CD14-positive monocyte (primary cell): ENCODE results near the gene ZNF511. TPM values are rescaled to one million over a fixed set of nuclear protein-coding genes. Genes with fewer than 3 reads are reported as not detected.

ENCODE experiments used
- DNase-seq, 3 donors: peaks; one replicate each; pipeline ENCODE4 v3.0.0-alpha.2; 2011 to 2022
- H2AFZ ChIP-seq: 2 replicates; pipeline ENCODE4 v1.6.0; 2012; ENCODE audit warnings: mild to moderate bottlenecking, low read depth, low read length, inconsistent platforms; ENCODE audit not compliant: insufficient read depth, poor library complexity, severe bottlenecking
- H3K27ac ChIP-seq, 2 donors: 1 replicate in 1 of 2; 2 replicates in 1 of 2; pipeline ENCODE4 v1.5.1; 2012 to 2013; ENCODE audit warnings: low read length in 2 of 2, control low read depth in 1 of 2, inconsistent platforms in 1 of 2, low read depth in 1 of 2, mild to moderate bottlenecking in 1 of 2
- H3K27me3 ChIP-seq, 2 donors: one replicate each; pipeline versions ENCODE4 v1.6.0 to v1.6.1; 2011 to 2013; ENCODE audit warnings: low read length in 2 of 2; ENCODE audit not compliant: control insufficient read depth in 2 of 2, insufficient read depth in 2 of 2
- H3K36me3 ChIP-seq, 2 donors: replicated peaks in 1 of 2; 1 replicate in 1 of 2; 2 replicates in 1 of 2; pipeline versions ENCODE4 v1.5.1 to v1.6.1; 2012 to 2013; ENCODE audit warnings: low read length in 2 of 2, control low read depth in 1 of 2, inconsistent platforms in 1 of 2, mild to moderate bottlenecking in 1 of 2; ENCODE audit not compliant: insufficient read depth in 2 of 2, control insufficient read depth in 1 of 2
- H3K4me1 ChIP-seq, 2 donors: 1 replicate in 1 of 2; 2 replicates in 1 of 2; pipeline versions ENCODE4 v1.5.1 to v1.6.1; 2012 to 2013; ENCODE audit warnings: low read length in 2 of 2, control low read depth in 1 of 2, inconsistent platforms in 1 of 2, mild to moderate bottlenecking in 1 of 2, moderate library complexity in 1 of 2; ENCODE audit not compliant: insufficient read depth in 2 of 2, control insufficient read depth in 1 of 2
- H3K4me2 ChIP-seq: replicated peaks from 2 replicates; pipeline ENCODE3; 2012; ENCODE audit warnings: low read length, moderate library complexity, mild to moderate bottlenecking; ENCODE audit not compliant: poor library complexity, severe bottlenecking; ENCODE audit errors: extremely low read depth
- H3K4me3 ChIP-seq, 3 experiments: fragments of 200-600 bp in 1 of 3; sonication (generic) in 1 of 3; replicated peaks in 1 of 3; 1 replicate in 2 of 3; 2 replicates in 1 of 3; pipeline ENCODE4 v1.5.1; 2011 to 2013; ENCODE audit warnings: low read length in 3 of 3, mild to moderate bottlenecking in 3 of 3, control low read depth in 2 of 3, low read depth in 2 of 3, inconsistent platforms in 1 of 3, moderate library complexity in 1 of 3
- H3K79me2 ChIP-seq: 2 replicates; pipeline ENCODE4 v1.6.0; 2012; ENCODE audit warnings: mild to moderate bottlenecking, control low read depth, inconsistent platforms, low read length, moderate library complexity; ENCODE audit not compliant: insufficient read depth
- H3K9ac ChIP-seq: 2 replicates; pipeline ENCODE4 v1.6.0; 2017; ENCODE audit warnings: low read length, mild to moderate bottlenecking; ENCODE audit not compliant: insufficient read depth, poor library complexity, severe bottlenecking
- H3K9me3 ChIP-seq, 2 donors: replicated peaks in 1 of 2; 1 replicate in 1 of 2; 2 replicates in 1 of 2; pipeline versions ENCODE4 v1.5.1 to v1.6.1; 2012 to 2013; ENCODE audit warnings: low read length in 2 of 2, control low read depth in 1 of 2; ENCODE audit not compliant: control insufficient read depth in 1 of 2, insufficient read depth in 1 of 2
- H4K20me1 ChIP-seq: 2 replicates; pipeline ENCODE4 v1.6.0; 2012; ENCODE audit warnings: mild to moderate bottlenecking, low read length, control low read depth, moderate library complexity; ENCODE audit not compliant: insufficient read depth
- H3K27ac Mint-ChIP-seq, 7 donors: one replicate each; pipeline ENCODE4 v1.8.0; 2020; ENCODE audit warnings: mild to moderate bottlenecking in 7 of 7, mixed read lengths in 7 of 7, moderate library complexity in 6 of 7, inconsistent platforms in 2 of 7
- H3K27me3 Mint-ChIP-seq, 3 donors: one replicate each; pipeline ENCODE4 v1.8.0; 2021 to 2022; ENCODE audit warnings: low read depth in 3 of 3, mild to moderate bottlenecking in 3 of 3, mixed read lengths in 3 of 3, moderate library complexity in 3 of 3, inconsistent platforms in 1 of 3
- H3K36me3 Mint-ChIP-seq, 2 donors: one replicate each; pipeline ENCODE4 v1.8.0; 2020; ENCODE audit warnings: mixed read lengths in 2 of 2, inconsistent platforms in 1 of 2, mild to moderate bottlenecking in 1 of 2
- H3K4me1 Mint-ChIP-seq: one replicate; pipeline ENCODE4 v1.8.0; 2020; ENCODE audit warnings: mild to moderate bottlenecking, mixed read lengths
- H3K4me3 Mint-ChIP-seq, 2 donors: one replicate each; pipeline ENCODE4 v1.8.0; 2020; ENCODE audit warnings: mild to moderate bottlenecking in 2 of 2, mixed read lengths in 2 of 2, moderate library complexity in 1 of 2
- H3K9me3 Mint-ChIP-seq, 7 donors: one replicate each; pipeline ENCODE4 v1.8.0; 2020 to 2022; ENCODE audit warnings: mixed read lengths in 7 of 7, mild to moderate bottlenecking in 6 of 7, moderate library complexity in 6 of 7, inconsistent platforms in 2 of 7
- CTCF ChIP-seq: fragments of 200-600 bp; IDR thresholded peaks from one replicate; pipeline ENCODE4 v1.8.0; 2022; ENCODE audit warnings: antibody characterized with exemption, mild to moderate bottlenecking
- WGBS: methylation state at CpG from one replicate; pipeline ENCODE4 v1.1.5; 2013; ENCODE audit warnings: missing lambda C conversion rate; ENCODE audit not compliant: insufficient coverage; 5-methylcytosine and 5-hydroxymethylcytosine counted together
- intact Hi-C, 2 donors: fragments of 100-400 bp; cut with micrococcal nuclease; formaldehyde crosslinking; loops; one replicate each; pipeline versions ENCODE4 v1.15.0 to v1.15.1; 2023
- polyA plus RNA-seq, 3 donors: library from polyadenylated mRNA; depleted of rRNA in 1 of 3; unstranded in 2 of 3; stranded (reverse) in 1 of 3; fragments of 300-500 nt in 2 of 3; fragments of >200 nt in 1 of 3; fragmentation: Illumina TruSeq in 2 of 3; gene quantifications; 1 replicate in 2 of 3; 2 replicates in 1 of 3; pipeline ENCODE4 v1.2.3, GENCODE V29; 2012 to 2021

ZNF511 gene
- polyA plus RNA-seq, 3 donors: 30.3 to 118 (median 84.7) TPM

- Histone ChIP-seq H3K4me1 (peaks cover 66 to 73% of the 10 kb centered on the region in 2 donors), H3K27ac (peak overlapping the region; percentile 82 to 99), H3K4me2 (peak overlapping the region; percentile 99), H3K9me3 (no peaks in the 10 kb centered on the region), H3K9ac (peak overlapping the region; percentile 97), H3K4me3 (peak overlapping the region; percentile 61 to 94 (median 81)), H4K20me1 (peaks cover 53% of the 10 kb centered on the region), H3K36me3 (peaks cover 32 to 34% of the 10 kb centered on the region in 2 donors), H3K27me3 (no peaks in the 10 kb centered on the region), H2AFZ (no peak overlapping the region), H3K79me2 (peaks cover 36% of the 10 kb centered on the region)
- 2% methylated on average over 7 of the region's 12 CpGs for WGBS
- H3K4me1 Mint-ChIP-seq: peaks cover 51% of the 10 kb centered on the region
- TF ChIP-seq CTCF: peak; percentile 30
- H3K27ac Mint-ChIP-seq: peak overlapping the region; percentile 87 to 96 (median 94)
- peaks cover 26 to 33% of the 10 kb centered on the region in 2 donors for H3K36me3 Mint-ChIP-seq
- H3K4me3 Mint-ChIP-seq: peak overlapping the region; percentile 90 to 91
- peaks cover 0 to 2% (median 0%) of the 10 kb centered on the region in 7 donors for H3K9me3 Mint-ChIP-seq
- peaks cover 0 to 18% (median 2%) of the 10 kb centered on the region in 3 donors for H3K27me3 Mint-ChIP-seq
- peak; percentile 53 to 74 (median 61) for DNase-seq
- intact Hi-C loops: no loop called here
These were observed 33.0 kb upstream of the ZNF511 start for GRCh38 chr10:133275684-133276092.

- Histone ChIP-seq H2AFZ (no peak overlapping the region), H3K9me3 (no peaks in the 10 kb centered on the region), H3K79me2 (peaks cover 36% of the 10 kb centered on the region), H3K36me3 (peaks cover 29 to 34% of the 10 kb centered on the region in 2 donors), H3K4me2 (peak overlapping the region; percentile 99), H4K20me1 (peaks cover 49% of the 10 kb centered on the region), H3K27ac (peak overlapping the region; percentile 82 to 99), H3K9ac (peak overlapping the region; percentile 97), H3K4me3 (peak overlapping the region; percentile 61 to 94 (median 81)), H3K4me1 (peaks cover 70 to 77% of the 10 kb centered on the region in 2 donors), H3K27me3 (no peaks in the 10 kb centered on the region)
- TF ChIP-seq CTCF: no peak
- 9% methylated on average over 3 of the region's 6 CpGs for WGBS
- no peak for DNase-seq
- H3K4me3 Mint-ChIP-seq: peak overlapping the region; percentile 90 to 91
- H3K4me1 Mint-ChIP-seq: peaks cover 55% of the 10 kb centered on the region
- intact Hi-C loops: no loop called here
- peak overlapping the region; percentile 87 to 96 (median 94) for H3K27ac Mint-ChIP-seq
- H3K27me3 Mint-ChIP-seq: peaks cover 0 to 18% (median 2%) of the 10 kb centered on the region in 3 donors
- peaks cover 23 to 33% of the 10 kb centered on the region in 2 donors for H3K36me3 Mint-ChIP-seq
- H3K9me3 Mint-ChIP-seq: peaks cover 0 to 2% (median 0%) of the 10 kb centered on the region in 7 donors
These were observed 32.6 kb upstream of the ZNF511 start for GRCh38 chr10:133276100-133276434.
